Suppressor macrophage (primary cell): ENCODE measurements around the gene PPP2R2C.

Experiments
- DNase-seq, 4 experiments: peaks; one replicate each; pipeline ENCODE4 v3.0.0-alpha.2; 2020 to 2022
- total RNA-seq, 17 experiments: gene quantifications; one replicate each; lab custom pipeline; 2026; ENCODE audit warnings: mixed read lengths in 6 of 17, inconsistent platforms in 3 of 17; lab: John Stamatoyannopoulos, UW

Gene PPP2R2C
- 0 to 4.4 (median 0) reads per million in 17 experiments for total RNA-seq

DNA sequence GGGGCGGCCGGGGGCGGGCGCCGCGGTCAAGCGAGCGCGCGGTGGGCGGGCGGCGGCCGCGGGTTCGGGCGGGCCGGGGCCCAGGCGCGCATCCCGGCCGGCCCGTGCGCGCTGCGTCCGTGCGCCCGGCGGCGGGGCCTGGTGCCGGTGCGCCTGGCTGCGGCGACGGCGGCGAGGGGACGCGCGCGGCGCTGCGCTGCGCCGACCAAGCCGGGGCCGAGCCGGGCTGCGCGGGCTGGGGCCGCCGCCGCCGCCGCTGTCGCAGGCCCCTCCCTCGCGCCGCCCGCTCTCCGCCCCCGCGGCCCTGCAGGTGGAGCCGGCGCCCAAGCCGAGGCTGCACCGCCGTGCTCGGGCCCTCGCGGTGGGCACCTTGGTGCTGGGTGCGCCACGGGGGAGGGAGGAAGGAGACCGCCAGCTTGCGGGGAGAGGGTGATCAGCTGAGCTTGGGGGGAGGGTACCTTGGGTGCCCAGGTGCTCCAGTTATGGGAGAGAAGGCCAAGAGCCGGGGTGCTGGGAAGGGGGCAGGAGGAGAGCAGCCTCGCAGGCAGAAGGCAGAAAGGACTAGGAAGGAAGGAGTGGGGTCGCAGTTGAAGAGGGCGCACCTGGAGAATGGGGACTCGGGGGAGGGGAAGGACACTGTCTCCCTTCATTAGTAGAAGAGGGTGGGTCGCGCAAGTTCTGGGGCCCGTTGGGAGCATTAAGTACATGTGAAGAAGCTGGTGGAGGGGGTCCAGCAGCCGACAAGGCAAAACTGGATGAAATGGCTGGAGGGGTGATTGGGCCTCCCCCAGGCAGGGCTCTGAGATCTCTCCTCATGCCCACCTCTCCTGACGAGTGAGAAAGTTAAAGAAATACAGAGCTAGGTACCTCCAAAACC lies at the start of gene PPP2R2C:
Gene PPP2R2C, minus strand, starts transcription at position 228 of the 877 bp plus-strand sequence. CDS start 385 bp downstream, outside the sequence.
- no peak for DNase-seq

- no peak for DNase-seq
Measured at GRCh38 chr4:6520978-6521377, 48.6 kb upstream of the PPP2R2C start.

DNA sequence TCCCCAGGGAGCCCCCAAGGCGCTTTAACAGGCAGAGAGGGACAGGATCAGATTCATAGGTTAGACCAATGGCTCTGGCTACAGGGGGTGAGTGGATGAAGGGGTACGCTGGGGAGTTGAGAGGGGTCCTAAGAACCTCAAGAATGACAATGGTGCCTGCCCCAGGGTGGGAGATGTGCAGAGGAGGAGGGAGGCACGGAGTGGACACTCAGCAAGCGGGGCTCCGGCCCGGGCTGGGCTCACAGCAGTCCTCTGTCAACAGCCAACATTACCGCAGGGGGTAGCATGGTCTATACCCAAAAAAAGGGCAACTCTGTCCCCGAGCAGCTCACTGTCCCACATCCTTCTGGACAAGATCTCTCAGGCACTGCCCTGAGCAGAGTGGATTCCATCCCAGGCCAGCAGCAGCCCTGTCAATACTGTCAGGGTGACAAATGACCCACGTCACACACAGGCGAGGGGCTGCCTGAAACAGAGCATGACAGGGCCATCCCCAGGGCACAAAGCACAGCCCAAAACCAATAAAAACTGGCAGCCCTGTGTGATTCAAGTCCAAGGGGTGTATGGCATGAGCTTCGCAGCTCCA lies 47.7 kb upstream of the PPP2R2C start:
- DNase-seq = no peak

- DNase-seq = no peak
Measured at GRCh38 chr4:6517171-6517570, 44.8 kb upstream of the PPP2R2C start.

DNA sequence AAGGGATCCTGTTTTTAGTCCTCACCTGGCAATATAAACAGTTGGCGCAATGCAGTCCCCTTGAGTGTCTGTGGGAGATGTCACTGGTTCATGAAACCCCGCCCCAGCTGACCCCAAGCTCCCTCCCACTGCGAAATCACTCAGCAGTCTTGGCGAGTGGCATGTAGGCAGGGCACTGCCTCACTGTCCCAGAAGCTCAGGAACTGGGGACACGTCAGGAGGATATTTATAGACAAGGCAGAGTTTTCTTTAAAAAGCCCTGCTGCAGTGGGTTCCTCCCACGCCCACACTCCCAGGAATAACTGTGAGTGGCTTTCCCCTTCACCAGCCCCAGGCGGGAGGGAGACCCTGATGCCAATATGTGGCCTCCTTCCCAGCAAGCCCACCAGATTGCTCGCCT lies 44.3 kb upstream of the PPP2R2C start:
- no peak for DNase-seq

GRCh38 chr4:6516281-6516680 lies 43.9 kb upstream of the PPP2R2C start:
- DNase-seq = no peak

DNA sequence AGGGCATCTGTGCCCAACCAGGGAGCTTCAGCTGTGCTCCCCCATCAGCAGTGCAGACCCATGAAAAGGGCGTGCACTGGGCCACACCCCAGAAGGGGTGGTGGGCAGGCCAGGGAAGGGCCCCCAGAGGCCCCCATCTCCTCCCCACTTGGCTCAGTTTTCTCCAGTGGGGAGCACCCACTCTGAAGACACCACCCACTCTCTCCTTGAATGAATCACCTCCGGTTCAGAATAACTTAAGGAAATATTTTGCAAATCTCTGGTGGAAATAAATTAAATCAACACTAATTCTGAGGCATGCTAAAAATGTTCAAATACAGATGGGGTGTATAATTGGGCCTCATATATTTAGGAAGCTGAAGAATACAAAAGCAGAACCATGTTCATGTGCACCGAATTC lies 41.3 kb upstream of the PPP2R2C start:
- no peak for DNase-seq

GRCh38 chr4:6509587-6509986 lies 37.2 kb upstream of the PPP2R2C start:
- DNase-seq = no peak

DNA sequence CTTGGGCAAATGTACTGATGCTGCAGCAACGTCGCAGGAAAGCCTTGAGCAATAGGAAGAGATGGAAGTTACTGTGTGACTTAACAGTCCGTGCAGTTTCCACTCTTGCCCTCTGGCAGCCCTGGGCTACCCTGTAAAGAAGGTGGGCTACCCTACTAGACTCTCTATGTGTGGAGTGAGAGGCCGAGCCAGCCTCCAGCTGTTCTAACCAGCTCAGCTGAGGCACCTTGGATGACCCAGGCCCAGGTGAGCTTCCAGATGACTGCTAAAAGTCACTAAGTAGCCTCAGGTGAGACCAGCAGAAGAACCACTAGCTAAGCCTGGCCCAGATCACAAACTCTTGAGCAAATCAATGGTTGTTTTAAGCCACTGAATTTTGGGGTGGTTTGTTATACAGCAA lies 34.9 kb upstream of the PPP2R2C start:
- no peak for DNase-seq

DNA sequence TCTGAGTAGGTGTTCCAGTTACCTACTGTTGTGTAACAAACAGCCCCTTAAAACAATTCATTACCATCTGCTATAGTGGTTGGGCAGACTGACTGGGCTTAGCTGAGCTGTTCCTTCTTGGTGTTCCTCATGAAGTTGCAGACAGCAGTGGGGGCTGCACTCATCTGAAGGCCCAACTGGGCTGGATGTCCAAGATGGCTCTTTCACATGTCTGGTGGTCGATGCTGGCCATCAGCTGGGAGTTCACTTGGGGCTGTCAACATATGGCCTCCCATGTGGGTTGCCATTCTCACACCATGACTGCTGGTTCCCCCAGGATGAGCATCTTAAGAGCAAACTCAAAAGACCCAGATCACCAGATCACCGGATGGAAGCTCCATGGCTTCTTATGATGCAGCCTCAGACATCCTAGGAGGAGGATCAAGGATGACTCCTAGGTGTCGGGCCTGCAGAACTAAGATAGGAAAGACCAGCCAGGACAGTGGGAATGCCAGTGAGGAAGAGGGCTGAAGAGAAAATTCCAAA lies 34.3 kb upstream of the PPP2R2C start:
- no peak for DNase-seq

GRCh38 chr4:6504900-6505496 lies 32.6 kb upstream of the PPP2R2C start:
- no peak for DNase-seq

DNA sequence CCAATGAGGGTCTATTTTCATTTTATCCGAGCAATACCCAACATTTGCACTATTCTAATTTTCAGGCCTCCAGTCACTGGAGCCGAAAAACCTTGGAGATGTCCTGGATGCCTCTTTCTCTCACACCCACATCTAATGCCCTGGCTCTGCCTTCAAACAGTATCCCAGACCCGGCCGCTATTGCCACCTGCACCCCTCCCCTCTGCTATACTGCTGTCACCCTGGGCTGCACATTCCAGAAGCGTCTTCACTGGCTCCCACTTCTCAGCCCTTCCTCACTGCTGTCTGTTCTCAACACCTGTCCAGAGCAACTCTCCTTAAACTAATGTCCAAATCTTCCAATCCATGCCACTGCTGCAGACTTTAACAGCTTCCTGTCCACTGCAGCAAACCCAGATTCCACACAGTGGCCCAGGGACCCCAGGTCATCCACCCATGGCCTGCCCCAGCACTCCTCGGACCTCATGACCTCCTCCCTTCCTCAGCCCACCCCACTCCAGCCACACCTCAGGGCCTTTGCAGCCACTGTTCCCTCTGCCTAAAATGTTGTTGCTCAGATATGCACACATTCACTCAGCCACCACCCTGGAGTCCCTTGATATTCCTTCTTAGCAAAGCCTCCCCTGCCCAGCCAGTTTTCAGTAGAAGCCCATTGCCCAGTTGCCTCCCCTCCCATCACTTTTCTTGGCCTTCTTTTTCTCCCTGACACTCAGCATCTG lies 30.5 kb upstream of the PPP2R2C start:
- DNase-seq = no peak

DNA sequence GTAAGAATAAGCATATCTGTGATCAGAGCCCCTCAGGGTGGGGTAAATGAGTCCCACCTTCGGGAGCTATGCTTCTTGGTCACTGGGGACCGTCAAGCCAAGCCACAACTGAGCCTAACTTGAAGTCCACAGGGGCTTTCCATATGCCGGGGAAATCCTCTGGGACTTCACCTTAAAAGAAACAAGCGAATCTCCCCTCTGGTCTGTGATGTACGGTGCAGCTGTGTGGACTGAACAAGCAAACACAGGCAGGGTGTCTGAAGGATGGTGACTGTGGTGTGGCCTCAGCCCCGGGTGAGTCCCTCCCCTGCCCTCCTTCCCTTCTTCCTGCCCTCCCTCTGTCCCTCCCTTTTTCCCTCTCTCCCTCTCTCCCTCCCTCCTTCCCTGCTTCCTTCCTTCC lies 29.7 kb upstream of the PPP2R2C start:
- DNase-seq = no peak

GRCh38 chr4:6501171-6501570 lies 28.8 kb upstream of the PPP2R2C start:
- DNase-seq = no peak

- no peak for DNase-seq
Measured at GRCh38 chr4:6500481-6501140, 28.2 kb upstream of the PPP2R2C start.

GRCh38 chr4:6499238-6499600 lies 26.8 kb upstream of the PPP2R2C start:
- DNase-seq = no peak

DNA sequence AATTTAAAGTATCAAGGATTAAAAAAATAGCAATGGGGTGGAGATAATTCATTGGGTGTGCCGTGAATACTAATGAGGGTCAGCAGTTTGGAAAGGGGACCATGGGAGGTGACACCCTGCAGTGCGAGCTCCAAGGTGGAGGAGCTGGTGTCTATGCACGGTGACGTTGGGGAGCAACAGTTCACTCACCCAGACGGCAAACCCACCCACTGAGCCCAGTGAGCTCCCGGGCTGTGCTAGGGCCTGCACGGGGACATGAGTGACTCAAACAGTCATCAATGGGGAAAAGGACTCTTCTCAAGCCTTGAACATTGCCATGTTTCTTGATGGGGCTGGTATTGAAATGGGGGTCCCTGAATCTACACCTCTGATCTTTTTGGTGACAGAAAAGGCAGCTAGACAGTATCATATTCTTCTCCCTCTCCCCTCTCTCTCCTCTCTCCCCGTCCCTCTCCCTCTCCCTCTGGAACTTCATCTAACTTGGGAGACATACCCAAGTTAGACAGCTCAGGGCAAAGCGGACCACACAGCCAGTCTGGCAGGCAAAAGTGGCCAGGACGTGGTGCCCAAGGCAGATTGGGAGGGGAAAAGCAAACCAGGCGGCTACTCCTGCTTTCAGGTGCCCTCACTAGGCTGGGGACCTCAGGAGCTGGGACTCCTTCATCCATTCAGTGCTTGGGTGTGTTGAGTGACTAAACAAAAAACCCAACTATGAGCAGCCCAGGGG lies 26.3 kb upstream of the PPP2R2C start:
- no peak for DNase-seq

DNA sequence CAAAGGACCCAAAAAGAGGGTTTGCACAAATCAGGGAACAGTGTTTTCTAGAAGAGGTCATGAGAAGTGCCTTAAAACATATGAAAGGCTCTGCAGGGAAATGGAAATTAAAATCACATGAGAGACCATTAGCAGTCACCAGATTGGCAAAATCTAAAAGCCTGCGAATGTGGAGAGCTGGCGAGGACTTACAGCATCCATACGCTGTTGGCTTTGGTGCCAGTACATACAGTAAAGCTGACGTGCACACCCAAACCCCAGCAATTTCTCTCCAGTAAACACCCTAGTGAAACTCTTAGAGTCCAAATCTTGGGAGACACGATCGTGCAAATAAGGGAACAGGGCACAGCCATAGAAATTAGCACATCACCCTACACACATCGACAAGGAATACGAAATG lies 25.4 kb upstream of the PPP2R2C start:
- DNase-seq = no peak

- DNase-seq = no peak
Measured at GRCh38 chr4:6495736-6496135, 23.3 kb upstream of the PPP2R2C start.

GRCh38 chr4:6495296-6495590 lies 22.8 kb upstream of the PPP2R2C start:
- DNase-seq = no peak

GRCh38 chr4:6494431-6495295 lies 22.2 kb upstream of the PPP2R2C start:
- no peak for DNase-seq
